Dendritic cell treated with granulocyte-macrophage colony-stimulating factor and Interleukin-4, amounts not matched to agents 40 ng/mL and 50 ng/mL, for 4 days (primary cell): Measurements from ENCODE around the gene CYP27A1.
A peak's percentile ranks its signal among the peaks of the same experiment; 100 is the strongest.

Experiments
- H3K27ac Mint-ChIP-seq: one replicate; pipeline ENCODE4 v1.8.0; 2022; ENCODE audit warnings: mild to moderate bottlenecking, mixed read lengths
- H3K27me3 Mint-ChIP-seq: one replicate; pipeline ENCODE4 v1.8.0; 2022; ENCODE audit warnings: mild to moderate bottlenecking, mixed read lengths
- H3K36me3 Mint-ChIP-seq: one replicate; pipeline ENCODE4 v1.8.0; 2022; ENCODE audit warnings: low read depth, mixed read lengths
- H3K4me1 Mint-ChIP-seq: one replicate; pipeline ENCODE4 v1.8.0; 2022; ENCODE audit warnings: low read depth, mixed read lengths
- H3K4me3 Mint-ChIP-seq: one replicate; pipeline ENCODE4 v1.8.0; 2022; ENCODE audit warnings: mild to moderate bottlenecking, moderate library complexity, mixed read lengths
- H3K9me3 Mint-ChIP-seq: one replicate; pipeline ENCODE4 v1.8.0; 2022; ENCODE audit warnings: mixed read lengths
- intact Hi-C: fragments of 100-400 bp; cut with micrococcal nuclease; formaldehyde crosslinking; loops from one replicate; pipeline ENCODE4 v1.15.0; 2022

CYP27A1 gene

DNA sequence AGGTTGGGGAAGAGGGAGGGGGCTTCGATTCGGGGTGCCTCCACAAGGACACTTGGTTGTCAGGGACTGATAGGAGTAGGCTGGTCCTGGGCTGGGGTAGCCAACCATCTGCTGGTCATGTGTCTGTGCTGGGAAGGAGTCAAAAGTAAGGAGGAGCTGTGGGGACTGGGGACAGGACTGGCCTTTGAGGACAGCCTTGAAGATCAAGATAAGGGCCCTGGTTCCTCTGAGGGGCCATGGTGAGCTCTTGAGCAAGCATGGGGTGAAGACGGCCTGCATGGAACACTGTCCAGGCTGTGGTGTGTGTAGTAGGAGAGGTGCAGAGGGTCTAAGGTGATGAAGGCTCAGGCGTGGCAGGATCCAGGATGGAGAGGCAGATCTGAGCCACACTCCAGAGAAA, 1.7 kb downstream of the CYP27A1 start:
- Mint-ChIP-seq H3K27ac (peak overlapping the region; percentile 21), H3K36me3 (no peaks in the 10 kb centered on the region), H3K4me3 (no peak overlapping the region), H3K27me3 (peaks cover 22% of the 10 kb centered on the region), H3K9me3 (peaks cover 5% of the 10 kb centered on the region), H3K4me1 (peaks cover 28% of the 10 kb centered on the region)
- intact Hi-C loops, result loop anchor here (10.0 kb wide), 1 partner anchor 49 kb away; no protein-coding TSS in a partner anchor

DNA sequence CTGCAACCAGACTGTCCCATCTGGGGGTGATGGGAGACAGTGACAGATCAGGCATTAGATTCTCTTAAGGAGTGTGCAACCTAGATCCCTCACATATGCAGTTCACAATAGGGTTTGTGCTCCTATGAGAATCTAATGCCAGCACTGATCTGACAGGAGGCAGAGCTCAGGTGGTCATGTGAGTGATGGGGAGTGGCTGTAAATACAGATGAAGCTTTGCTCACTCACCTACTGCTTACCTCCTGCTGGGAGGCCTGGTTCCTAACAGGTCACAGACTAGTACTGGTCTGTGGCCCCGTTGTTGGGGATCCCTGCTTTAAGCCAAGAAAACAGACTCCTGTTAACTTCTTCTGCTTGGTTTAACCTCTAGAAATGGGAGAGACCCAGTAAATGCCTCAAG, 3.2 kb downstream of the CYP27A1 start:
- Mint-ChIP-seq H3K4me1 (peaks cover 23% of the 10 kb centered on the region), H3K36me3 (no peaks in the 10 kb centered on the region), H3K9me3 (peaks cover 5% of the 10 kb centered on the region), H3K27me3 (peaks cover 15% of the 10 kb centered on the region), H3K4me3 (no peak overlapping the region), H3K27ac (no peak overlapping the region)
- intact Hi-C loops, result loop anchor here (10.0 kb wide), 1 partner anchor 50 kb away; no protein-coding TSS in a partner anchor

DNA sequence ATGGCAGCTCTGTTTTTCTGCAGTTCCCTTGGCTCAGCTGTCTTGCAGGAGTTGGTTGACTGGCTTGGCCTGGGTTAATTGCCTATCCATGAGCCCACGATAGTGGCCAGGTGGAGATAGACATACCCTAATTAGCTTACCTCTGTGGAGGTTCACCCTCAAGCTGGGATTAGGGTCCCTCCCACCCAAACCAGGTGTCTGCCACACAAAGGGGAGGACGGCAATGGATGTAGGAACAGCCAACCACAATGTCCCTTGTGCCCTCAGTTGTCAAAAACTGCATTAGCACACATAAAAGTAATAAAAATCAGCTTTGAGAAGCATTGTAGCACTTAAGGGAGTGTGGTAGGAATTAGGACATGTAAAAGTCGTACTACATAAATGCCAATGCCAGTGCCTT, 4.2 kb downstream of the CYP27A1 start:
- intact Hi-C loops, result loop anchor here (10.0 kb wide), 1 partner anchor 51 kb away; no protein-coding TSS in a partner anchor
- Mint-ChIP-seq H3K9me3 (peaks cover 5% of the 10 kb centered on the region), H3K4me3 (no peak overlapping the region), H3K27ac (no peak overlapping the region), H3K4me1 (peaks cover 16% of the 10 kb centered on the region), H3K36me3 (no peaks in the 10 kb centered on the region), H3K27me3 (peaks cover 9% of the 10 kb centered on the region)

DNA sequence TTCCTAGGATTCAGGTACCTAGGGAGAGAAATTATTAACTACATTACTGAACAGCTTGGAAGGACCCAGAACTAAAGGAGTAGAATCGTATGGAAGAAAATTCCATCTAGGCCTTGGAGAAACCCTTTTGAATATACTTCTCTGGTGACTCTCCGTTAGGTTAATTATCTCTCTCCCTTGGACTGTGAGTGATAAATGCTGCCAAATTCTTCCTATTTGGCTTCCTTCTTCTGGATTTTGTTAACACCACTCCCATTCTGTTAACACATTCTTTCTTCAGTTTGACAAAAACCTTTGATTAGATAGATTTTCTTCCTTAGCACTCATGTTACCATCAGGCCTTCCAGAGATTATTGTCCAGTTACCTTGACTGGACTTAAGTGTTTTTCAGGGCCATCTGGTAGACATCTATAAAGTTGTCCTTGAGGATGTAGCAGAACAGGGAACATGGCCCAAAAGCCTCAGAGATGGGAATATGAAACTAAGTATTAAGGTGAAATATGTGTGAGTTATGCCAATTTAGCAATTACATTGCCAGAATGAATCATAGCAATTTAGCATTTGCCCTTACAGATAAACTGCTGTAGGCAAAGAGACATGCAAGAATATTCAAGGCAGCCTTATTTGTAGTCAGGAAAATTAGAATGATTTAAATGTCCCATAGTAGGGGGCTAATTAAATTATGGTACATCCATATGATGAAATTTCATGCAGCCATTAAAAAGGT, 6.7 kb downstream of the CYP27A1 start:
- Mint-ChIP-seq H3K9me3 (peaks cover 5% of the 10 kb centered on the region), H3K4me1 (peaks cover 4% of the 10 kb centered on the region), H3K36me3 (no peaks in the 10 kb centered on the region), H3K4me3 (no peak overlapping the region), H3K27me3 (peaks cover 4% of the 10 kb centered on the region), H3K27ac (no peak overlapping the region)
- intact Hi-C loops, result loop anchor here (10.0 kb wide), 1 partner anchor 54 kb away; no protein-coding TSS in a partner anchor

DNA sequence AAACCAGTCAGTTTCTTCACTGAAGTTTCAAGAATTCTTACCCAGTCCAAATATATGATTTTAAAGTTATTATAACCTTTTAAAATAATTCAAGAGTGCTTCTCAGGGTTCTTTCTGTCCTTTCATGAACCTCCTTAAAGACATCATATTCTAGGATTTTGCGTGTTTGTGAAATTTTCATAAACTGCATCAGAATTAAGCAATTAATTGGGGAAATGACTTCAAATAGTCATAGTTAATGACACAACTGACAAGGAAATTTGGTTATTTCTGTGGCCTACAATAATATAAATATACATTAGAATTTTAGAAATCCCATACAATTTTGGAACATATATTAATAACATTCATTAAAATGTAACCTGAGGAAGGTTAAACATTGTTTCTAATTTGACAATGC, 10.5 kb downstream of the CYP27A1 start:
- no peak overlapping the region for H3K27ac Mint-ChIP-seq
- H3K4me3 Mint-ChIP-seq, result no peak overlapping the region
- no peaks in the 10 kb centered on the region for H3K36me3 Mint-ChIP-seq
- H3K9me3 Mint-ChIP-seq, result peaks cover 5% of the 10 kb centered on the region
- no peaks in the 10 kb centered on the region for H3K4me1 Mint-ChIP-seq
- peaks cover 8% of the 10 kb centered on the region for H3K27me3 Mint-ChIP-seq
- intact Hi-C loops, result no loop called here

DNA sequence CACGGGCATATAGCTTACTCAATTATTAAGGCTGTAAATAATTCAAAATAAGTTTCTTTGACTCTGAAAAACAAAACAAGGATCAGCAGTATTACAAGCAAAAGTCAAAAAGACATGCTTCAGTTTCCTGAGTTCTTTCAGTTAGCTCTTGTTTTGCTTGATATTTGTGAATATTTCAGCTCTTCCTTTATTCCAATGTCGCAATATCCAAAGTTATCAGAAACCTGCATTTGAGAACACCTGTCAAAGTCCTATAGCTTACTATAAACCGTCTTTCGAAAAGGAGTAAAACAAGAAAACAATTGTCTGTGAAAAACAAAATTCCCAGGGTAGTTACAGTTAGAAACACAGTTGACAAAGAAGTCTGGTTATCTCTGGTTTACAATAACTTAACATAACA, 14.7 kb downstream of the CYP27A1 start:
- intact Hi-C loops, result no loop called here
- Mint-ChIP-seq H3K36me3 (no peaks in the 10 kb centered on the region), H3K4me3 (no peak overlapping the region), H3K9me3 (no peaks in the 10 kb centered on the region), H3K4me1 (no peaks in the 10 kb centered on the region), H3K27ac (no peak overlapping the region), H3K27me3 (peaks cover 30% of the 10 kb centered on the region)

DNA sequence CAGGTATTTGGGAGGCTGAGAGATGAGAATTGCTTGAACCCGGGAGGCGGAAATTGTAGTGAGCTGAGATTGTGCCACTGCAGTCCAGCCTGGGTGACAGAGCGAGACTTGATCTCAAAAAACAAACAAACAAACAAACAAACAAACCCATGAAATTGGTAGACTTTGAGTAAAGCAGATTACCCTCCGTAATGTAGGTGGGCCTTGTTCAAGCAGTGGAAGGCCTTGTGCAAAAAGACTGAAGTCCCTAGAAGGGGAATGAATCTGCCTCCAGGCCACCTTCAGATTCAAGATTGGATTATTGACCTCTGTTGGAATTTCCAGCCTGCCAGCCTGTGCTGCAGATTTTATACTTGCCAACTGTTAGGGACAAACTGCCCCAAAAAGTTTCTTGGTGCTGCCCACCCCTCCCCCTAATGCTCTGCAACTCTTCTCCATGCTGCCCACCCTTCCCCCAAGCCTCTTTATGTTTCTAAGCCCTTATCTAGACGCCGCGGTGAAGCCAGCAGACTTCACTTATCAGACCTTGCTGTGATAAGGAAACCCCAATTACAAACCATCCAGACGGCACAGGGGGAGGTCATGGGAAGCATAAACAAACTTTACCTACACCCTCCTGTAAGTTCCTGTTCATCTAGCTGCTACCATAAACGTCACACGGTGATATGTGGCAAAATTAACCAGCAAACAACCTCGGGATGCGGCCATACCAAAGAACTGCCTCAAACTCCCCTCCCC, 17.0 kb downstream of the CYP27A1 start:
- Mint-ChIP-seq H3K27me3 (peaks cover 30% of the 10 kb centered on the region), H3K4me3 (no peak overlapping the region), H3K36me3 (no peaks in the 10 kb centered on the region), H3K4me1 (peaks cover 6% of the 10 kb centered on the region), H3K9me3 (no peaks in the 10 kb centered on the region), H3K27ac (no peak overlapping the region)
- intact Hi-C loops, result no loop called here

DNA sequence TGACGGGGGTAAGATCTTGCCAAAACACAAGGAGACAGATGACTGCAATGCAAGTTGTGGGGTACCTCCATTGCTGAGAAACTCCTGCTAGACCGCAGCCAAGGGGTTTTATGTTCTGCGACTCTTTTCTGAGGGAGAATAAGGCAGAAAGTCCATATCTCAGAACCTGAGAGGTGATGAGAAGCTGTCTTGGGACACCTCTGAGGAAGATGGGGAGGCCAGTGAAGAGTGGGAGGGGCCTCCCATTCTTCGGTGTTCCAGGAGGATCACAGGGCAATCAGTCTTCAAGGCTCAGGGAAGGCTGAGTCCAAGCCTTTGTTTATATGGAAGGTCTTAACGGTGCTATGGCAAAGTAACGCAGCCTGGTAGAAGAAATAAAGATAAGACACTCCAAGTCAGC, 18.0 kb downstream of the CYP27A1 start:
- peaks cover 7% of the 10 kb centered on the region for H3K4me1 Mint-ChIP-seq
- no peak overlapping the region for H3K4me3 Mint-ChIP-seq
- intact Hi-C loops, result no loop called here
- no peaks in the 10 kb centered on the region for H3K36me3 Mint-ChIP-seq
- H3K27me3 Mint-ChIP-seq, result peaks cover 27% of the 10 kb centered on the region
- H3K27ac Mint-ChIP-seq, result no peak overlapping the region
- H3K9me3 Mint-ChIP-seq, result peaks cover 3% of the 10 kb centered on the region

DNA sequence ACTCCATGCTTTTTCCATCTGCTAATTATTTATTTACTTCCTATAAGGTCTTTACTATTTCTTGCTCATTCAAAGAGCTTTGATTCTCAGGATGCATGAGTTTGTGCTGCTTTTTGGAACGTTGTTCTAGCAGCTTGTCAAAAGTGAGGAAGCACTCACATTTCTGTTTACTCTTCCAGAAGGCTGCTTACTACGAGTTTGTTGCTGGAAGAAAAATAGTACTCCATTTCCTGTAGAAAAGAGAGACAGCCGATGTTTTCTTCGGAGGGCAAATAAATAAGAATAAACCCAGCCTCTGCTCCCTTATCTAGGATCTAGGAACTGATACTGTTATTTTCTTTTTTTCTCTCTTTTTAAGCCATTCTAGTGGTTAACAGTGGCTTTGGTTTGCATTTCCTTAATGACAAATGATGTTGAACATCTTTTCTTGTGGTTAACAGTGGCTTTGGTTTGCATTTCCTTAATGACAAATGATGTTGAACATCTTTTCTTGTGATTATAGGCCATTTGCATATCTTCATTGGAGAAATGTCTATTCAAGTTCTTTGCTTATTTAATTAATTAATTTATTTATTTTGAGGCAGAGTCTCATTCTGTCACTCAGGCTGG, 20.5 kb downstream of the CYP27A1 start:
- H3K36me3 Mint-ChIP-seq, result no peaks in the 10 kb centered on the region
- H3K9me3 Mint-ChIP-seq, result peaks cover 9% of the 10 kb centered on the region
- no peak overlapping the region for H3K4me3 Mint-ChIP-seq
- peaks cover 24% of the 10 kb centered on the region for H3K27me3 Mint-ChIP-seq
- peaks cover 22% of the 10 kb centered on the region for H3K4me1 Mint-ChIP-seq
- intact Hi-C loops, result no loop called here
- no peak overlapping the region for H3K27ac Mint-ChIP-seq

DNA sequence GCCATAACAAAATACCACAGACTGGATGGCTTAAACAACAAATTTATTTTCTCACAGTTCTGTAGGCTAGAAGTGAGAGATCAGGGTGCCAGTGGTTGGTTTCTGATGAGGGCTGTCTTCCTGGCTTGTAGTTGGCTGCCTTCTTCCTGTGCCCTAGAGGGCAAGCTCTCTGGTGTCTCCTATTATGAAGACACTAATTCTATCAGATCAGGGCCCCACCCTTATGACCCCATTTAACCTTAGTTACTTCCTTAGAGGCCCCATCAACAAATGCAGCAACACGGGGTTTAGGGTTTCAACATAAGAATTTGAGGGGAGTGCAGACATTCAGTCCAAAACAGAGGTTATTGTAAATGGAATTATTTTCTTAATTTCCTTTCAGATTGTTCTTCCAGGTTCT, 22.9 kb downstream of the CYP27A1 start:
- Mint-ChIP-seq H3K9me3 (peaks cover 9% of the 10 kb centered on the region), H3K36me3 (no peaks in the 10 kb centered on the region), H3K4me3 (no peak overlapping the region), H3K27me3 (peaks cover 5% of the 10 kb centered on the region), H3K4me1 (peaks cover 22% of the 10 kb centered on the region), H3K27ac (no peak overlapping the region)
- intact Hi-C loops, result no loop called here

DNA sequence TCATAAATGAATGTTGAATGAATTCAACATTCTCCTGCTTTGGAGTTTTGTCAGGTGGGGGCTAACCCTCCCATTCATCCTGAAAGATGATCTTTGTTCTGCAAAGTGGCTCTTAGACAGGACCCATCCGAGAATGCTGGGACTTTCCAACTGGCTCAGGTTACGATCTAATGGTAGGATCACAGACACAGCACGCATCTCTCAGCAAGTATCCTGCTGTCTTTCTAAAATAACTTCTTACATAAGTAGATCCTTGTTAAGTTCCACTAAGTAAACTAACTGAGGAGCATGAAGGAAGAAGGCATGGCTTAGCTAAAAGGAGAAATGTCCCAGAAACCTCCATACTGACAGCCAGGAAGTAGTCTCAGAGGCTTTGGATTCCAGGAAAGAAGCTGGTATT, 23.7 kb downstream of the CYP27A1 start:
- intact Hi-C loops, result no loop called here
- Mint-ChIP-seq H3K4me1 (peaks cover 22% of the 10 kb centered on the region), H3K9me3 (peaks cover 9% of the 10 kb centered on the region), H3K27me3 (peaks cover 2% of the 10 kb centered on the region), H3K36me3 (no peaks in the 10 kb centered on the region), H3K4me3 (no peak overlapping the region), H3K27ac (peak overlapping the region; percentile 67)

DNA sequence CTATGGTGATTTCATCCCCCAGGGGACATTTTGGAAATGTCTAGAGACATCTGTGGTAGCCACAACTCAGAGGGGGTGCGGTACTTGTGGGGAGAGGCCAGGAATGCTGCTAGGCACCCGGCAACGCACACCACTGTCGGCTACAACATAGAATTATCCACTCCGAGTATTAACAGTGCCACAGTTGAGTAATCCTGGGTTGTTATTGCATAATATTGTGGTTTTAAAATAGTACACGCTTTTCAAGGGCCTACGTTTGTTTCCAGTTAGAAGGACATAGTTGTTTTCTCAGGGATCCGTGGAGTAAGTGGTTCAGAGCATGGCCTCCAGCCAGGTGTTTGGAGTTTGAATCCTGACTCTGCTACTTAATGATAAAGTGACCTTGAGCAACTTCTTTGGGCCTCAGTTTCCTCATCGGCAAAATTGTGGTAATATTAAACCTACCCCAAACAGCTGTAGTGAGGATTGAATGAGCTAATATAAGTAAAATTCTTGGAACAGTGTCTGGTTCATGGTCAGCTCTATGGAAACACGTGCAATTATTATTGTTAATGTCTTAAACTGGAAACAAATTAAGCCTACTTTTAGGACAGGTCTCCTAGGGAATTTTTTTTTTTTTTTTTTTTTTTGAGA, 24.5 kb downstream of the CYP27A1 start:
- peak overlapping the region; percentile 67 for H3K27ac Mint-ChIP-seq
- peaks cover 9% of the 10 kb centered on the region for H3K9me3 Mint-ChIP-seq
- H3K27me3 Mint-ChIP-seq, result peaks cover 2% of the 10 kb centered on the region
- no peaks in the 10 kb centered on the region for H3K36me3 Mint-ChIP-seq
- intact Hi-C loops, result no loop called here
- no peak overlapping the region for H3K4me3 Mint-ChIP-seq
- peaks cover 28% of the 10 kb centered on the region for H3K4me1 Mint-ChIP-seq

DNA sequence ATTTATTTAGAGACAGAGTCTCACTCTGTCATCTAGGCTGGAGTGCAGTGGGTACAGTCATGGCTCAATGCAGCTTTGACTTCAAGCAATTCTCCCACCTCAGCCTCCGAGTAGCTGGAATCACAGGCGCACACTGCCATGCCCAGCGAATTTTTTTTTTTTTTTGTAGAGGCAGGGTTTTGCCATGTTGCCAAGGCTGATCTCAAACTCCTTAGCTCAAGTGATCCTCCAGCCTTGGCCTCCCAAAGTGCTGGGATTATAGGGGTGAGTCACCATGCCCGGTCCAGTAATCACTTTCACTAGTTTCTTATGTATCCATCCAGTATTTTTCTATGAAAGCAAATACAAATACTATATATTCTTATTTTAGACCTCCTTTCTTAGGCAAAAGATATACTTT, 25.7 kb downstream of the CYP27A1 start:
- Mint-ChIP-seq H3K36me3 (peaks cover 4% of the 10 kb centered on the region), H3K9me3 (peaks cover 9% of the 10 kb centered on the region), H3K4me1 (peaks cover 24% of the 10 kb centered on the region), H3K27ac (no peak overlapping the region), H3K27me3 (peaks cover 3% of the 10 kb centered on the region), H3K4me3 (no peak overlapping the region)
- intact Hi-C loops, result no loop called here

DNA sequence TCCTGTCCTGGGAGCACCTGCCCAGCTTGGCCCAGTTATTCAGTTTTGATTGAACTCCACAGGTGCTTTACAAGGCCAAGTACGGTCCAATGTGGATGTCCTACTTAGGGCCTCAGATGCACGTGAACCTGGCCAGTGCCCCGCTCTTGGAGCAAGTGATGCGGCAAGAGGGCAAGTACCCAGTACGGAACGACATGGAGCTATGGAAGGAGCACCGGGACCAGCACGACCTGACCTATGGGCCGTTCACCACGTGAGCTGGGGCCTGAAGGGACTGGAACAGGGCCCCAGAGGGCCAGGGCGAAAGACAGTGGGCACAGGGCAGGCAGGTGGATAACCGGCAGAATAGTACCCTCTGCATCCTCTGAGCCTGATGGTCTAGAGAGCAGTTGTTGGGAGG, 27.6 kb downstream of the CYP27A1 start:
- intact Hi-C loops, result no loop called here
- Mint-ChIP-seq H3K36me3 (peaks cover 16% of the 10 kb centered on the region), H3K4me3 (no peak overlapping the region), H3K27ac (no peak overlapping the region), H3K9me3 (peaks cover 9% of the 10 kb centered on the region), H3K4me1 (peaks cover 34% of the 10 kb centered on the region), H3K27me3 (peaks cover 11% of the 10 kb centered on the region)
